ENCODE data around the gene SLC15A2. TPM values are rescaled to one million over a fixed set of nuclear protein-coding genes. Genes with fewer than 3 reads are reported as not detected.
"Not testable (repeated sequence)": the region's sequence is repeated elsewhere in the genome, so short reads cannot be mapped to it uniquely, and the experiment has no call there.

The SLC15A2 gene
- total RNA-seq, 4 donors from 2014 or later: 0.77 to 9.3 (median 4.0) TPM

DNA sequence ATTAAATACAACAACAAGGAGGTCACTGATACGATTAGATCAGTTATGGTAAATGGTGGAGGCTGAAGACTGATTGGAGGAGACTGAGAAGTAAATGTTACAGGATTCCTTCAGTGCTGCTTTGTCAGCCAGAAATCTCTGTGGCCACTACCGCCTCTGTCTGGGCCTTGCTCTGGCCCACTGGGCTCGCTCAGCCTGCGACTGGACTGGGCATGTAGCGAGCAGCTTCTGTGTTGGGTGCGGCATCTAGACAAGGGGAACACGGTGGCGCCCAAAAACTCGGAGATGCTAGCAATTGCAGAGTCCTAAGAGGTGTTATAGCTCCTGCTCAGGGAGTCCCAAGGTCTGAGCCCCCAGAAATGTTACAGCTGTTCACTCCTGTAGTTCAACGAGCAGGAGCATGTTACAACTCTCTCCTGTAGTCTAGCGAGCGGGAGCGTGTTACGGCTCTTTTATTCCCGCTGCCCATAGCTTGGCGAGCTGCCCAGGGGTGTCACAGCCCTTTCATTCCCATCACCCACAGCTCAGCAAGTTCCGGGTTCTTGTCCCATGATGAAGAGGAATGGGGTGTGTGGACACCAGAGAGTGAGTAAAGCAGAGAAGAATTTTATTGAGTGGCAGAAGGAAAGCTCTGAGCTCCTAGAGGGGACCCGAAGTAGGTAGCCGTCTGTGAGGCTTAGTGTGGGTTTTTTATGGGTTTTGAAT, 24.7 kb downstream of the SLC15A2 start:
- TF ChIP-seq POLR2A (IDR thresholded peaks at IDR 0.05) (no peak), CTCF (IDR thresholded peaks at IDR 0.05) (no peak)
- H3K4me1 ChIP-seq: no peaks in the 10 kb centered on the region
- intact Hi-C loops (cut with DNase I; ENCODE audit: low total_unique reads): no loop called here
- no peaks in the 10 kb centered on the region for H3K36me3 ChIP-seq
- no peak for DNase-seq
- H3K27me3 ChIP-seq: no peaks in the 10 kb centered on the region
- no peak overlapping the region for H3K4me3 ChIP-seq
- no peak overlapping the region for H3K27ac ChIP-seq
- H3K9me3 ChIP-seq: no peaks in the 10 kb centered on the region

GRCh38 chr3:121924734-121925133, 30.5 kb downstream of the SLC15A2 start:
- Histone ChIP-seq H3K27me3 (no peaks in the 10 kb centered on the region), H3K4me3 (no peak overlapping the region), H3K4me1 (no peaks in the 10 kb centered on the region), H3K9me3 (no peaks in the 10 kb centered on the region), H3K27ac (no peak overlapping the region), H3K36me3 (no peaks in the 10 kb centered on the region)
- TF ChIP-seq POLR2A (IDR thresholded peaks at IDR 0.05) (no peak), CTCF (IDR thresholded peaks at IDR 0.05) (no peak)
- DNase-seq: no peak
- intact Hi-C loops (cut with DNase I; ENCODE audit: low total_unique reads): no loop called here

- no peak for TF ChIP-seq POLR2A (IDR thresholded peaks at IDR 0.05)
- no peak for TF ChIP-seq CTCF (IDR thresholded peaks at IDR 0.05)
- no peaks in the 10 kb centered on the region for H3K4me1 ChIP-seq
- H3K4me3 ChIP-seq: no peak overlapping the region
- no peak overlapping the region for H3K27ac ChIP-seq
- no peaks in the 10 kb centered on the region for H3K27me3 ChIP-seq
- H3K36me3 ChIP-seq: no peaks in the 10 kb centered on the region
- DNase-seq: no peak
- intact Hi-C loops (cut with DNase I; ENCODE audit: low total_unique reads): no loop called here
- H3K9me3 ChIP-seq: no peaks in the 10 kb centered on the region
These were observed 32.2 kb downstream of the SLC15A2 start for GRCh38 chr3:121926380-121926779.

GRCh38 chr3:121938141-121938855, 44.1 kb downstream of the SLC15A2 start:
- H3K27me3 ChIP-seq; H3K9me3 ChIP-seq; DNase-seq; H3K4me3 ChIP-seq; H3K4me1 ChIP-seq; H3K36me3 ChIP-seq; H3K27ac ChIP-seq; intact Hi-C loops (cut with DNase I; ENCODE audit: low total_unique reads): not testable (repeated sequence)

DNA sequence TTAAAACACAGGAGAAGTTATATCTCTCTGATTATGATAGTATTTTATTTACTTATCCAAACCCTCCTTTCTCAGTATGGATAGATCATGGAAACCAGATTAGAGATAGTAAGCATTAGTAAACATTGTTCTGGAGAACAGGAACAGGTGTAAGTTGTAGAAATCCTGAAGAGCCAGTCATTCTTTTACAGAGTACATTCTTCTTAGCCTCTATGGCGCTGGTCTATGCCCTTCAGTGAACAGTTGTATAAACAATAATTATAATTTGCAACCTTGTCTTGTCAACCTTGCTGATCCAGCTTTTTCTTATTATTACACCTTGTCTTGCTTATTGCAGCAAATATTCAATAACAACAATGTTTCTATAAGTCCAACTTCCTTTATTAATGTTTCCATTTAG, 47.4 kb downstream of the SLC15A2 start:
- no peaks in the 10 kb centered on the region for H3K36me3 ChIP-seq
- H3K27me3 ChIP-seq: no peaks in the 10 kb centered on the region
- TF ChIP-seq POLR2A (IDR thresholded peaks at IDR 0.05) (no peak), CTCF (IDR thresholded peaks at IDR 0.05) (no peak)
- no peak overlapping the region for H3K4me3 ChIP-seq
- no peaks in the 10 kb centered on the region for H3K9me3 ChIP-seq
- no peaks in the 10 kb centered on the region for H3K4me1 ChIP-seq
- no peak overlapping the region for H3K27ac ChIP-seq
- no peak for DNase-seq
- intact Hi-C loops (cut with DNase I; ENCODE audit: low total_unique reads): no loop called here

Data from uterus (tissue), 4 donors.